Stimulated activated CD8-positive, alpha-beta memory T cell treated with anti-CD3 and anti-CD28 coated beads, Interleukin-7, amount 100 ng/mL, for 48 hours (primary cell): ENCODE results near the gene GPR132.

Experiments used
- DNase-seq, 2 donors: peaks; one replicate each; pipeline ENCODE4 v3.0.0-alpha.2; 2020; ENCODE audit warnings: low read depth in 1 of 2; ENCODE audit errors: extremely low read depth in 1 of 2

The GPR132 gene

GRCh38 chr14:105006831-105007592 lies 58.2 kb downstream of the GPR132 start:
- no peak for DNase-seq

- no peak for DNase-seq
Observed at GRCh38 chr14:105005929-105006830, 59.0 kb downstream of the GPR132 start.

GRCh38 chr14:105005329-105005928 lies 59.8 kb downstream of the GPR132 start:
- DNase-seq: no peak
